Measurements from ENCODE around the gene ARRB2.

GRCh38 chr17:4673169-4673568 lies 37.3 kb upstream of the ARRB2 start:
- TF ChIP-seq GATA3 (IDR thresholded peaks at IDR 0.05; ENCODE audit: low read depth, low read length) (no peak), GATA2 (IDR thresholded peaks at IDR 0.05; ENCODE audit: low read depth, low read length) (no peak)

Measured in SH-SY5Y (cell line).